A172 (cell line): ENCODE measurements around the gene MIEN1. TPM values are rescaled to one million over a fixed set of nuclear protein-coding genes. Genes with fewer than 3 reads are reported as not detected.
"Not testable (repeated sequence)": the region's sequence is repeated elsewhere in the genome, so short reads cannot be mapped to it uniquely, and the experiment has no call there.

Source experiments
- DNase-seq: peaks from one replicate; pipeline ENCODE4 v3.0.0-alpha.2; 2015; ENCODE audit warnings: low spot score
- total RNA-seq: library from RNA; depleted of rRNA; stranded (reverse); fragments of >200 nt; shearing (Covaris generic); gene quantifications from 2 replicates; pipeline ENCODE4 v1.2.3, GENCODE V29; 2014

Gene MIEN1
- total RNA-seq, 1 experiment from 2014 or later: 111 TPM

DNA sequence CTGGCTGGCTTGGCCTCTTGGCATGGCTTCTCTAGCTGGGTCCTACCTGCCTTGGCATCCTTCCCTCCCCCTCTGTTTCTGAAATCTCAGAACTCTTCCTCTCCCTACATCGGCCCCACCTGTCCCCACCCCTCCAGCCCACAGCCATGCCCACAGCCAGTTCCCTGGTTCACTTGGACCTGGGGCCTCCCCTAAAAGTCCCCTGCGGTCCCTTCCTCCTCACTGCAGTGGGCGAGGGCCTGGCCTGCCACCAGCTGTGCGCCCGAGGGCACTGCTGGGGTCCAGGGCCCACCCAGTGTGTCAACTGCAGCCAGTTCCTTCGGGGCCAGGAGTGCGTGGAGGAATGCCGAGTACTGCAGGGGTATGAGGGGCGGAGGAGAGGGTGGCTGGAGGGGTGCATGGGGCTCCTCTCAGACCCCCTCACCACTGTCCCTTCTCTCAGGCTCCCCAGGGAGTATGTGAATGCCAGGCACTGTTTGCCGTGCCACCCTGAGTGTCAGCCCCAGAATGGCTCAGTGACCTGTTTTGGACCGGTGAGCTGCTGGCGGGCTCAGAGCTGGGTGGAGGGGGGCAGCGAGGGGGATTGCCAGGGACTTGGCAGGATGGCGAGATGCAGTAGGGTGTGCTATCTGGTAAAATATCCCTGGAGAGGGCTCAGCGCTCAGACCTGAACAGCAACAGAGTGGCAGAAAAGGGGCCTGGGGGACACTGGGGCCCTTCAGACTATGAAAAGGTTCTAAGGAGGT, 14.1 kb downstream of the MIEN1 start:
- DNase-seq: no peak

DNA sequence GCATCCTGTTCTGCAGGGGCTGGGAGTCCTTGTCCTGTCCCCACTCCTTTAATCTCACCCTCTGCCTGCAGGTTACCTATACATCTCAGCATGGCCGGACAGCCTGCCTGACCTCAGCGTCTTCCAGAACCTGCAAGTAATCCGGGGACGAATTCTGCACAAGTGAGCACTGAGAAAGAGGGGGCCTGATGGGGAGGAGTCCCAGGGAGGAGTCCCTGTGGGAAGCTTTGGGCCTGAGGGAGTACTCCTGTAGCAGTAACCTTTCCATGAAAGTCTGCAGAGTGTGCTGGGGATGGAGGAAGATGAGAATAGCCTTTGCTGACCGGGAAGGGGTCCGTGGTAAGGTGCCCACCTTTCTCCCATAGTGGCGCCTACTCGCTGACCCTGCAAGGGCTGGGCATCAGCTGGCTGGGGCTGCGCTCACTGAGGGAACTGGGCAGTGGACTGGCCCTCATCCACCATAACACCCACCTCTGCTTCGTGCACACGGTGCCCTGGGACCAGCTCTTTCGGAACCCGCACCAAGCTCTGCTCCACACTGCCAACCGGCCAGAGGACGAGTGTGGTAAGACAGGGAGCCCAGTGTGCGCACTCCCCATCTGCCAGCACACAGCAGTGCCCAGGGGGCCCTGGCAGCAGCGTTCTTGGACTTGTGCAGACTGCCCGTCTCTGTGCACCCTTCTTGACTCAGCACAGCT, 14.8 kb downstream of the MIEN1 start:
- DNase-seq: no peak

DNA sequence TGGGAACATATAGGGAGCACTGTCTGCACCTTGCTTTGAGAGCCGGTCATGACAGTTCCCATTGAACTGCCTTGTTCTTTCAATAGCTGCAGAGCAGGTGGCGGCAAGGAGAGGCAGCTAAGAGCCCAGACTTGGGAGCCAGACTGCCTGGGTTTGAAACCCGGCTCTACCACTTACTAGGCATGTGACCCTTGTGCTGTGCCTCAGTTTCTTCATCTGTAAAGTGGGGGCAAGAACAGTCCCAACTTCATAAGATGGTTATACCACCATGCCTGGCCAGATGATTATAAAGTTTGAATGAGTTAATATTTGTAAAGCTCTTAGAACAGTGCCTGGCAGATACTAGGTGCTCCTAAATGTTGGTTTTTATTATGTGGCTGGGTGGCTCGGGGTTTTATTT, 16.1 kb downstream of the MIEN1 start:
- DNase-seq: no peak

DNA sequence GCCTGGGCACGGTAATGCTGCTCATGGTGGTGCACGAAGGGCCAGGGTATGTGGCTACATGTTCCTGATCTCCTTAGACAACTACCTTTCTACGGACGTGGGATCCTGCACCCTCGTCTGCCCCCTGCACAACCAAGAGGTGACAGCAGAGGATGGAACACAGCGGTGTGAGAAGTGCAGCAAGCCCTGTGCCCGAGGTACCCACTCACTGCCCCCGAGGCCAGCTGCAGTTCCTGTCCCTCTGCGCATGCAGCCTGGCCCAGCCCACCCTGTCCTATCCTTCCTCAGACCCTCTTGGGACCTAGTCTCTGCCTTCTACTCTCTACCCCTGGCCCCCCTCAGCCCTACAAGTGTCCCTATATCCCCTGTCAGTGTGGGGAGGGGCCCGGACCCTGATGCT, 18.5 kb downstream of the MIEN1 start:
- no peak for DNase-seq

DNA sequence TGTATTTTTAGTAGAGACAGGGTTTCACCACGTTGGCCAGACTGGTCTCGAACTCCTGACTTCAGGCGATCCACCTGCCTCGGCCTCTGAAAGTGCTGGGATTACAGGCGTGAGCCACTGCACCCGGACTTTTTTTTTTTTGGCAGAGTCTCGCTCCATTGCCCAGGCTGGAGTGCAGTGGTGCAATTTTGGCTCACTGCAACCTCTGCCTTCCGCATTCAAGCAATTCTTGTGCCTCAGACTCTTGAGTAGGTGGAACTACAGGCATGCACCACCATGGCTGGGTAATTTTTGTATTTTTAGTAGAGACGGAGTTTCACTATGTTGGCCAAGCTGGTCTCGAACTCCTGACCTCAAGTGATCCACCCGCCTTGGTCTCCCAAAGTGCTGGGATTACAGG, 19.3 kb downstream of the MIEN1 start:
- DNase-seq: not testable (repeated sequence)

DNA sequence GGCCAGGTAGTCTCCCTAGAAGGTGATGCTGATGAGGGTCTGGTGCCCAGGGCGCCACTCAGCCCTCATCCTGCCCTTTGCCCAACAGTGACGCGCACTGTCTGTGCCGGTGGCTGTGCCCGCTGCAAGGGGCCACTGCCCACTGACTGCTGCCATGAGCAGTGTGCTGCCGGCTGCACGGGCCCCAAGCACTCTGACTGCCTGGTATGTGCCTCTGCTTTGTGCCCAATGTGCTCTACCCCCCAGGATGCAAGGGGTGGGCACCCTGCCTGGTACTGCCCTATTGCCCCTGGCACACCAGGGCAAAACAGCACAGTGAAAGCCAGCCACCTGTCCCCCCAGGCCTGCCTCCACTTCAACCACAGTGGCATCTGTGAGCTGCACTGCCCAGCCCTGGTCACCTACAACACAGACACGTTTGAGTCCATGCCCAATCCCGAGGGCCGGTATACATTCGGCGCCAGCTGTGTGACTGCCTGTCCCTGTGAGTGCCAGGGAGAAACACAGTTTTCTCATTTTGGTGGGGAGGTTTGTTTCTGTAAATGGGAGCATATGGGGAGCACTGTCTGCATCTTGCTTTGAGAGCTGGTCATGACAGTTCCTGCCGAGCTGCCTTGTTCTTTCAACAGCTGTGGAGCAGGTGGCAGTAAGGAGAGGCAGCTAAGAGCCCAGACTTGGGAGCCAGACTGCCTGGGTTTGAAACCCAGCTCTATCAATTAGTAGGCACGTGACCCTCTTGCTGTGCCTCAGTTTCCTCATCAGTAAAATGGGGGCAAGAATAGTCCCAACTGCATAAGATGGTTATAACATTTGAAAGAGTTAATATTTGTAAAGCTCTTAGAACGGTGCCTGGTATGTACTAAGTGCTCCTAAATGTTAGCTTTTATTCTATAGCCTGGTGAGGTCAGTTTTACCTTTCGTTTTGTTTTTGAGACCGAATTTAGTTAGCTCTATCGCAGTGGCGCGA, 20.1 kb downstream of the MIEN1 start:
- DNase-seq: no peak

DNA sequence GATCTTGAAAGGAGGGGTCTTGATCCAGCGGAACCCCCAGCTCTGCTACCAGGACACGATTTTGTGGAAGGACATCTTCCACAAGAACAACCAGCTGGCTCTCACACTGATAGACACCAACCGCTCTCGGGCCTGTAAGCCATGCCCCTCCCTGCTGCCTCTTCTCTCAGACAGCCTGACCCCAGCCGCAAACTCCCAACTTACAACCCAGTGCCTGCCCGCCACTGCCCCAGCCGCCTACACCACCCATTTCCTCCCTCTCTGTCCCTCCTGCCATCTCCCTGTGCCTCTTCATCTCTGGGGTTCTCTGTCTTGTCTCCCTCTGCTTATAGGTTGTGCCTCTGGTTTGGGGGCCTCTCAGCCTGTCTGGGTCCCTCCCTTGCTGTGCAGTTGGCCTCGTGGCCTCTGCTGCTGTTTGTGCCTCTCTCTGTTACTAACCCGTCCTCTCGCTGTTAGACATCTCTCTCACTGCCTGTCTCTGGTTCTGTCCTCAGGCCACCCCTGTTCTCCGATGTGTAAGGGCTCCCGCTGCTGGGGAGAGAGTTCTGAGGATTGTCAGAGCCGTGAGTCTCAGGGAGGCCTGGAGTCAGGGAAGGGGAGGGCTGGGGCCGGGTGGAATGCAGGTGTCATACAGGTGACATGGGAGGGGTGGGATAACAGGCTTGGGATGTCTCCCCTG, 20.9 kb downstream of the MIEN1 start:
- no peak for DNase-seq

DNA sequence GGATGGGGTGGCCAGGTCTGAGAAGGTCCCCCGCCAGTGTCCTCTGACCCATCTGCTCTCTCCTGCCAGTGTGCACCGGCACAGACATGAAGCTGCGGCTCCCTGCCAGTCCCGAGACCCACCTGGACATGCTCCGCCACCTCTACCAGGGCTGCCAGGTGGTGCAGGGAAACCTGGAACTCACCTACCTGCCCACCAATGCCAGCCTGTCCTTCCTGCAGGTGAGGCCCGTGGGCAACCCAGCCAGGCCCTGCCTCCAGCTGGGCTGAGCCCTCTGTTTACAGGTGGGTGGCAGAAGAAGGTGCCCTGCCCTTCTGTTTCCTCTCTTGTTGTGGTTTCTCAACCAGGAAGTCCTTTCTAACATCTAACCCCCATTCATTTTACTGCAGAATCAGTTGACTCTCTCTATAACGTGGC, 23.4 kb downstream of the MIEN1 start:
- DNase-seq: no peak

DNA sequence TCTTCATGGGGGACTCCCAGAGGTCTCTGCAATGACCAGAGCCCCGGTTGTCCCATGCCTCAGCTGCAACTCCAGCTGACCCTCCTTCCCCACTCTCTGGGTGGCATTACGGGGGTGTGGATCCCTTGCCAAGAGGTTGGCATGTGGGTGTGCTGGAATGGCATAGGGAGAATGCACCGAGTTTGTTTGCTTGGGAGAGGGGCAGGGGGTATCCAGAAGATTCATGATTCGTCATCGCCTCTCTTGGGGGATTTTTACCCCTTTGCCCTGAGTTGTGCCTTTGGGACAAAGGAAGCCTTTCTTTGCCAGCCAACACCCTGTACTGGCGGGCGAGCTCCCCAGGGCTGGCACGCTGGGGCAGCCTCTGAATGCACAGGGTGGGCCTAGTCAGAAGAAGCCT, 23.9 kb downstream of the MIEN1 start:
- DNase-seq: no peak

DNA sequence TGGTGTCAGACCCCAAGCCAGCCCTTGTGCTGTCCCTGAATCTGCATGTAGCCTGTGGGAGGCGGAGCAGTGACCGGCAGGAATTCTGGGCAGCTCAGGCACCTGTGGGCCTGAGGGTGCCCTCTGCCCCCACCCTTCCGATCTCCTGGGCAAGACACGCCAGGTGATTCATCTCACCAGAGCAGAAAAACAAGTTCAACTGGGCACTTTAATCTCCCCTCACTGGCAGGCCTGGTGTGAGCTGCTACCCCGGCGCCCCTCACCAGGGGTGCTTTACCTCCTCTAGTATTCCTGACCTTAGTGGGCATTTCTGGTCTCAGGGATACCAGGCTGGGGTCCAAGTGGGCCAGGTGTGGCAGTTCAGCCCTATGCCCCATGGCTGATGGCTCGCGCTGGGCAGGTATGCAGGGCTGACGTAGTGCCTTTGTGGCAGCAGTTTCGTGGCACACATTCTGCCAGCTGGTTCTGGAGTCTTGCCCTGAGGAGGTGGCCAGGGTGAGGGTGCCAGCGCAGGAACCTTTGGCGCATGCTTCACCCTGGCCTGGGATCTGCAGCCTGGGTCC, 24.5 kb downstream of the MIEN1 start:
- DNase-seq: no peak

DNA sequence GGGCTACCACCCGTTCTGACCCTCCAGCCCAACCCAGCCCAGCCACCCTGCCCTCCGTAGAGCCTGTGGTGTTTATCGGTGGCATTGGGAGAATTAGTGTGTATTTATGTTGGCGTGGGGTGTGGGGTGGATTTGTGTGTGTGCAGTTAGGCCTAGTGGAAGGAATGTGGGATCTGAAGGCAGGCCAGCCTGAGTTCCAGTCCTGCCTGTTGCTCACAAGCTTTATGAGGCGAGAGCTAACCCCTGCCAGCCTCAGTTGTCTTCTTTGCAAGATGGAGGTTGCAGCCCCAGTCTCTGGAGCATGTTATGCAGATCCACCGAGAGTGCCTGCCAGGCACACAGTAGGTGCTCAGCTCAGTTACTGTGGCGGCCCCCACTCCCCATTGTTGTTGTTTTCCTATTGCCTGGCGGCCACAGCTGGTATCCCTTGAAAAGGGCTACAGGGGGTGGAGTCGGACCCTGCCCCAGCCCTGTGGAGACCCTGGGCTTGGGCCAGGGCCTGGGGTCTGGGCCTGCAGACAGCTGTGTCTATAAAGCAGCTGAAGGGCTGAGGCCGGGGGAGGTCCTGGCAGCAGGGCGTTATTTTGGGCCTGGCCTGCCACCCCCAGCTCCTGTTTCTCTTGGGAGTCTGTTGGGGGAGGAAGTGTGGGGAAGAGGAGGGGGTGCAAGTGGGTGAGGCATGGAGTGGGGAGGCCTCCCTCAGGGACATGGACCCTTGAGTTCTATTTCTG, 25.3 kb downstream of the MIEN1 start:
- DNase-seq: no peak

DNA sequence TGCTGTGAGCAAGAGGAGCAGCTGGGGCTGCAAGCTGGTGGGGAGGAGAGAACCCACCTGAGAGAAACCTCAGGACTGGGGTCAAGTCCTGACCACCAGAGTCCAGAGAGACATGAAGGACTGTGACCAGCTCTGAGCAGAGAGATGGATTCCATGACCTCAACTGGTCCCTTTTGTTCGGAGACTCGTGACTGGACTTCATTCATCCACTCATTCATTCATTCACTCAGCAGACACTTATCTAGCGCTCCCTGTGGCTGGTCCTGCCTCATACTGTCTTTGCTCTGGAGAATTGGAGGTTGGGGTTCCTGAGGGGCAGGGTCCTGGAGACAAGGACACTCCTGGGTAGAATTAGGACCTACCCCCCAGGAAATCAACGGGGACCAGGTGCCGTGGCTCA, 26.4 kb downstream of the MIEN1 start:
- no peak for DNase-seq

DNA sequence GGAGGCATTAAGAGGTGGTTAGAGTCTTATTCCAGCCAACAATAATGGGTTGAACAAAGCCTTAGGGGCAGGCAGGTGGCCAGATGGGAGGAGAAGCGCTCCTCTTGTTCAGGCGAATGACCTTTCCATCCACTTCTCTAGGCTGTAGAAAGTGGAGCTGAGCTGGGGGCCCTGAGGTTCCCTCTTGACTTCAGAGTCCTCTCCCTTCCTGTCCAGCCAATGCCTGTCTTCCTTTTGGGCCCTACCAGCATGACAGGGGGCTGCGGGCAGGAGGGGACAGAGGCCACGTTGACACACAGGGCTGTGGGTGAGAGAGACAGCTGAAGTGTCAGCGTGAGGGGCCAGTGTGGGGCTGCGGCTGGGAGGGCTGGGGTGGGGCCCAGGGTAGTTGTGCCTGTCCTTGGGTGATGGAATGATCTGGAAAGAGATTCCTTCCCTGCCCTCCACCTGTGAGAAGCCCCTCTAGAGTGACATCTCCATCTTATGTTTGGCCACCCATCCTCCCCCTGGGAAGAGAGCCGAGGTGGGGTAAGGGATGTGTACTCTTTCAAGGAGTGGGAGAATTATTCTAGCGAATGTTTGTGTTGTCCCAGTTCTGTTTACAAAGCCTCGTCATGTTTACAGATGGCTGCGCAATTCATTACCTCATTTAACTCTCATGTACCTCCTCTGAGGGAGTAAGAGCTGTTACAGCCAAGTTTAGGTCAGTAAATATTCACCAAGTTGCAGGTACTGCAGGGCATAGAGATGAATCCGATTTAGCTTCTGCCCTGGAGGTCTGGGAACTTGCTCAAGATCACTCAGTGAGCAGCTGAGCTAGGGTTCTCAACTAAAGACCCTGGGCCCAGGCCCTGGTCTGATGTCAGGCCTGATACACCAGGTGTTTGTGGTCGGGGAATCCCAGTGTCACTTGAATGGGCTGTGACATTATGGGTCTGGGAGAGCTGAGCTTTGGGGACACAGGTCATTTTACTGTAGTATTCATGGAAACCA, 27.1 kb downstream of the MIEN1 start:
- no peak for DNase-seq

DNA sequence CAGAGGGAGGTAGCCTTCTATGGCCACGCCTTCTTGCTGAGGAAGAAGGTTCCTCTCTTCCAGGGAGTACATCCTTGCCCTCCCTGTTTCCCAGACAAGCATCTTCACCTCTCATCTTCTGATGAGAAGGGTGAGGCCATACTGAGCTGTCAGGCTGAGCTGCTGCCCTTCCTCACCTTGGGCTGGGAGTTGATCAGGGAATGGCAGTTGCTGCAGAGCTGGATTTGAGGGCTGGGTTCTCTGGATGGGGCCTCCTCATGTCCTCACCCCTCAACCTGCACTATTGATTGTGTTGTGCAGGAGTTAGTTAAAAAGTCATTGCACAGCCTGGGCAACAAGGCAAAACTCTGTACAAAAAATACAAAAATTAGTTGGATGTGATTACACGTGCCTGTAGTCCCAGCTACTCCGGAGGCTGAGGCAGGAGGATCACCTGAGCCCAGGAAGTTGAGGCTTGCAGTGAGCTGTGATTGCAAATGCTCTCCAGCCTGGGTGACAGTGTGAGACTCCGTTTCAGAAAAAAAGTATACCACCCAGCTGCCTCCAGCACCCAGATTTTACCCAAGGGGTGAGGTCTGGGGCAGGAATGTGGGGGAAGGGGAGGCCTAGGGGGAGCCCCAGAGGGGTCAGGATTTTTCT, 28.4 kb downstream of the MIEN1 start:
- no peak for DNase-seq

DNA sequence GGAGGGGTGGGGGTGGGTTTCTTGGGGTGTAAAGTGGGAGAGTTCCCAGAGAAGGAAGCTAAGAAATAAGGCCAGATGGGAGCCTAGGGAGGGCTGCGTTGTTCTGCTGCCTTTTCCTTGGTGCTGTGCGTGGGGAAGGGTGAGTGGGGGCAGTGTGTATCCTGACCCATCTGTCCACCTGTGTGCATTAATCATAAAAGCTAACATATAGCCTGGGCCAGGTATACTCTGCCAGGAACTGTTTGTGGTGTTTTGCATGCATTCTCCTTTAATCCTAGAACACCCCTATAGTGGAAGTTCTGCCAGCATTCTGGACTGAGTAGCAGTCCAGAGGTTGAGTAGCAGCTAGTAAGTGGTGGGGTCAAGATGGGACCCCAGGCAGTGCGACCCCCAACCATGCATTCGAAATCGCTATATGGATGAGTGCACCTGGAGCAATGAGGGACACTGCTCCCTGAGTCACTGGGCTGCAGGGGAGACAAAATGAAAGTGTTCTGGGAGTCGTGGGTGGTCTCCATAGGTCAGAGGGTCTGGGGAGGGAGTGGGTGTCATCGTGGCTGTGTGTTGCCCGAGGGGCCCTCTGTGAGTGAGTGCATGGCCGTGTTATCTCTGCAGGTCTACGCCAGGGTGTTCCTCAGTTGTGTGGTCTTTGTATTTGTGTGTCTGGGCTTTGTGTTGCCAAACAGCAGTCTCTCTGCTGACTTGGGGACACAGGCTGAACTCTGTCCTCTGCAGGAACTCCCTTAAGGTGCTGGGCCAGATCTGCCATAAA, 29.1 kb downstream of the MIEN1 start:
- no peak for DNase-seq

DNA sequence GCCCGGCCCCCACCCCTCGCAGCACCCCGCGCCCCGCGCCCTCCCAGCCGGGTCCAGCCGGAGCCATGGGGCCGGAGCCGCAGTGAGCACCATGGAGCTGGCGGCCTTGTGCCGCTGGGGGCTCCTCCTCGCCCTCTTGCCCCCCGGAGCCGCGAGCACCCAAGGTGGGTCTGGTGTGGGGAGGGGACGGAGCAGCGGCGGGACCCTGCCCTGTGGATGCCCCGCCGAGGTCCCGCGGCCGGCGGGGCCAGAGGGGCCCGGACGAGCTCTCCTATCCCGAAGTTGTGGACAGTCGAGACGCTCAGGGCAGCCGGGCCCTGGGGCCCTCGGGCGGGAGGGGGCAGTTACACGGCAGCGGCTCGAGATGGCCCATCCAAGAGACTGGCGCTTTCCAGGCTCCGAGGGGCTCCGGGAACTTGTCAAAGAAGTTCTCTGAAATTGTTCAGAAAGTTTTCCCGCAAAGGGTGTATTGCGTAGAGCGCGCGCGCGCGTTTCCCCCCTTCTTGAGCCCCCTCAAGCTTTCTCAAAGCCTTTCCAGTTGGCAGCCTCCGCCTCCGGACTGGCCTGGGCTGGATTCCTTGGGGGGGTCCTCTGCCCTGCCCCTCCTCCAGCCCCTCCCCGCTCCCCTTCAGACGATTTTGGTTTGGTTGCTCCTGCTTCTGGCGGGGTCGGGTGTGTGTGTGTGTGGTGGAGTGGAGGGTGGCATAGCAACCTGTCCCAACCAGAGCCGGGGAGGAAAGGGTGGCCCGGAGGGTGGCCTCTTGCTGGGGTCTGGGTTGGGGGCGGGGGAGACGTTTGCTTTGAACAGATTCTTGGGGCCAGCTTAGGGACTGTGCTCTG, 30.0 kb downstream of the MIEN1 start:
- no peak for DNase-seq

DNA sequence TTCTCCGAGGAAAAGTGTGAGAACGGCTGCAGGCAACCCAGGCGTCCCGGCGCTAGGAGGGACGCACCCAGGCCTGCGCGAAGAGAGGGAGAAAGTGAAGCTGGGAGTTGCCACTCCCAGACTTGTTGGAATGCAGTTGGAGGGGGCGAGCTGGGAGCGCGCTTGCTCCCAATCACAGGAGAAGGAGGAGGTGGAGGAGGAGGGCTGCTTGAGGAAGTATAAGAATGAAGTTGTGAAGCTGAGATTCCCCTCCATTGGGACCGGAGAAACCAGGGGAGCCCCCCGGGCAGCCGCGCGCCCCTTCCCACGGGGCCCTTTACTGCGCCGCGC, 30.5 kb downstream of the MIEN1 start, which contains the start of gene ERBB2:
ERBB2 (plus strand) TSS at position 247 of the 330 bp plus-strand sequence. CDS start 175 bp downstream, outside the sequence.
- DNase-seq: peak; percentile 74
